Measurements from ENCODE around the gene BCAR1.
A peak's percentile ranks its signal among the peaks of the same experiment; 100 is the strongest.
"Not testable (repeated sequence)": the region's sequence is repeated elsewhere in the genome, so short reads cannot be mapped to it uniquely, and the experiment has no call there.

BCAR1 gene

GRCh38 chr16:75282466-75283281, 31.2 kb upstream of the BCAR1 start:
- H3K4me3 ChIP-seq = no peak overlapping the region
- H3K9me3 ChIP-seq = no peaks in the 10 kb centered on the region
- in situ Hi-C loops (cut with MboI; ENCODE audit: low sequenced_read_pairs) = no loop called here
- H3K27me3 ChIP-seq (ENCODE audit: low read depth) = peaks cover 3% of the 10 kb centered on the region; the same call in 1 of the 2 replicates
- H3K4me1 ChIP-seq = no peaks in the 10 kb centered on the region
- no peaks in the 10 kb centered on the region for H3K36me3 ChIP-seq (replicated peaks)
- no peak for DNase-seq (ENCODE audit: low spot score in 2 of 2)

GRCh38 chr16:75281826-75282225, 30.4 kb upstream of the BCAR1 start:
- no peaks in the 10 kb centered on the region for H3K36me3 ChIP-seq (replicated peaks)
- DNase-seq (ENCODE audit: low spot score in 2 of 2) = no peak
- in situ Hi-C loops (cut with MboI; ENCODE audit: low sequenced_read_pairs) = no loop called here
- no peak overlapping the region for H3K4me3 ChIP-seq
- no peaks in the 10 kb centered on the region for H3K4me1 ChIP-seq
- H3K27me3 ChIP-seq (ENCODE audit: low read depth) = peaks cover 3% of the 10 kb centered on the region; the same call in 1 of the 2 replicates
- H3K9me3 ChIP-seq = no peaks in the 10 kb centered on the region

- H3K4me1 ChIP-seq; in situ Hi-C loops (cut with MboI; ENCODE audit: low sequenced_read_pairs); H3K9me3 ChIP-seq; H3K27me3 ChIP-seq (ENCODE audit: low read depth); H3K4me3 ChIP-seq; DNase-seq (ENCODE audit: low spot score in 2 of 2); H3K36me3 ChIP-seq (replicated peaks): not testable (repeated sequence)
Measured at GRCh38 chr16:75281009-75281408, 29.6 kb upstream of the BCAR1 start.

GRCh38 chr16:75280331-75280804, 28.9 kb upstream of the BCAR1 start:
- DNase-seq (ENCODE audit: low spot score in 2 of 2) = no peak
- H3K4me3 ChIP-seq = no peak overlapping the region
- H3K36me3 ChIP-seq (replicated peaks) = no peaks in the 10 kb centered on the region
- H3K4me1 ChIP-seq = no peaks in the 10 kb centered on the region
- in situ Hi-C loops (cut with MboI; ENCODE audit: low sequenced_read_pairs) = no loop called here
- peaks cover 3% of the 10 kb centered on the region; the same call in 1 of the 2 replicates for H3K27me3 ChIP-seq (ENCODE audit: low read depth)
- H3K9me3 ChIP-seq = no peaks in the 10 kb centered on the region

GRCh38 chr16:75279305-75279704, 27.9 kb upstream of the BCAR1 start:
- Histone ChIP-seq H3K36me3 (replicated peaks) (no peaks in the 10 kb centered on the region), H3K27me3 (ENCODE audit: low read depth) (peaks cover 3% of the 10 kb centered on the region; the same call in 1 of the 2 replicates), H3K9me3 (no peaks in the 10 kb centered on the region), H3K4me1 (no peaks in the 10 kb centered on the region), H3K4me3 (no peak overlapping the region)
- no peak for DNase-seq (ENCODE audit: low spot score in 2 of 2)
- in situ Hi-C loops (cut with MboI; ENCODE audit: low sequenced_read_pairs) = no loop called here

GRCh38 chr16:75273054-75273925, 21.9 kb upstream of the BCAR1 start:
- H3K4me3 ChIP-seq = no peak overlapping the region
- in situ Hi-C loops (cut with MboI; ENCODE audit: low sequenced_read_pairs) = no loop called here
- H3K4me1 ChIP-seq = no peaks in the 10 kb centered on the region
- no peaks in the 10 kb centered on the region for H3K27me3 ChIP-seq (ENCODE audit: low read depth)
- no peaks in the 10 kb centered on the region for H3K9me3 ChIP-seq
- no peak for DNase-seq (ENCODE audit: low spot score in 2 of 2)
- H3K36me3 ChIP-seq (replicated peaks) = no peaks in the 10 kb centered on the region

- H3K4me3 ChIP-seq; H3K9me3 ChIP-seq; DNase-seq (ENCODE audit: low spot score in 2 of 2); H3K36me3 ChIP-seq (replicated peaks); in situ Hi-C loops (cut with MboI; ENCODE audit: low sequenced_read_pairs); H3K4me1 ChIP-seq; H3K27me3 ChIP-seq (ENCODE audit: low read depth): not testable (repeated sequence)
Measured at GRCh38 chr16:75272629-75273028, 21.2 kb upstream of the BCAR1 start.

GRCh38 chr16:75272097-75272551, 20.7 kb upstream of the BCAR1 start:
- no peak for DNase-seq (ENCODE audit: low spot score in 2 of 2)
- H3K4me3 ChIP-seq = no peak overlapping the region
- H3K9me3 ChIP-seq = no peaks in the 10 kb centered on the region
- H3K36me3 ChIP-seq (replicated peaks) = no peaks in the 10 kb centered on the region
- in situ Hi-C loops (cut with MboI; ENCODE audit: low sequenced_read_pairs) = no loop called here
- H3K27me3 ChIP-seq (ENCODE audit: low read depth) = no peaks in the 10 kb centered on the region
- H3K4me1 ChIP-seq = no peaks in the 10 kb centered on the region

- H3K27me3 ChIP-seq (ENCODE audit: low read depth) = no peaks in the 10 kb centered on the region
- H3K4me3 ChIP-seq = no peak overlapping the region
- H3K4me1 ChIP-seq = peaks cover under 1% of the 10 kb centered on the region; the same call in 1 of the 2 replicates
- no peaks in the 10 kb centered on the region for H3K9me3 ChIP-seq
- in situ Hi-C loops (cut with MboI; ENCODE audit: low sequenced_read_pairs) = no loop called here
- no peak for DNase-seq (ENCODE audit: low spot score in 2 of 2)
- H3K36me3 ChIP-seq (replicated peaks) = no peaks in the 10 kb centered on the region
Measured at GRCh38 chr16:75271441-75272096, 20.1 kb upstream of the BCAR1 start.

GRCh38 chr16:75269358-75269757, 17.9 kb upstream of the BCAR1 start:
- in situ Hi-C loops (cut with MboI; ENCODE audit: low sequenced_read_pairs); H3K27me3 ChIP-seq (ENCODE audit: low read depth); DNase-seq (ENCODE audit: low spot score in 2 of 2); H3K4me3 ChIP-seq; H3K9me3 ChIP-seq; H3K36me3 ChIP-seq (replicated peaks); H3K4me1 ChIP-seq: not testable (repeated sequence)

GRCh38 chr16:75267631-75268264, 16.3 kb upstream of the BCAR1 start:
- in situ Hi-C loops (cut with MboI; ENCODE audit: low sequenced_read_pairs) = no loop called here
- no peak overlapping the region for H3K4me3 ChIP-seq
- H3K27me3 ChIP-seq (ENCODE audit: low read depth) = no peaks in the 10 kb centered on the region
- H3K4me1 ChIP-seq = peaks cover 12% of the 10 kb centered on the region
- H3K9me3 ChIP-seq = no peaks in the 10 kb centered on the region
- DNase-seq (ENCODE audit: low spot score in 2 of 2) = no peak
- H3K36me3 ChIP-seq (replicated peaks) = 0 out of 2 replicates have a peak, but pooled peaks cover 4% of the 10 kb centered on the region

- H3K36me3 ChIP-seq (replicated peaks) = 0 out of 2 replicates have a peak, but pooled peaks cover 4% of the 10 kb centered on the region
- H3K4me1 ChIP-seq = peaks cover 12% of the 10 kb centered on the region
- DNase-seq (ENCODE audit: low spot score in 2 of 2) = no peak
- in situ Hi-C loops (cut with MboI; ENCODE audit: low sequenced_read_pairs) = no loop called here
- 0 out of 2 replicates have a peak overlapping the region, but pooled peaks have one; percentile 86 for H3K4me3 ChIP-seq
- H3K9me3 ChIP-seq = no peaks in the 10 kb centered on the region
- no peaks in the 10 kb centered on the region for H3K27me3 ChIP-seq (ENCODE audit: low read depth)
Measured at GRCh38 chr16:75266738-75267630, 15.6 kb upstream of the BCAR1 start.
